HG02623 (cell line): Measurements from ENCODE around the gene TRMT6.

Source experiments
- ATAC-seq: cut with Tn5 transposase; IDR thresholded peaks from one replicate; pipeline ENCODE4 v1.9.1; 2021; ENCODE audit warnings: moderate library complexity; ENCODE audit not compliant: unreplicated experiment

TRMT6 gene

DNA sequence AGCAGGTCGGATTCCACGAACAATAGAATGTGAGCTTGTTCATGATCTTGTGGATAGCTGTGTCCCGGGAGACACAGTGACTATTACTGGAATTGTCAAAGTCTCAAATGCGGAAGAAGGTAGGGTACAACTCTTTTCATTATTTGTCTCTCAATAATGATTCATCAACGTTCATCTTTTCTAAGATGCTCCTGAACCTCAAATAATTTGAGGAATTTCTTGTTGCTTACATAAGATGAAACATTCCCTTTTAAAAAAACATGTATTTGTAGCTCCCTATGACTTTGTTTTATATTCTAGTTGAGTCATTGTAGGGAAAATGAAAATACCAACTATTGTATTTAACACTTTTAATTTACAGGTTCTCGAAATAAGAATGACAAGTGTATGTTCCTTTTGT, 17.1 kb upstream of the TRMT6 start:
- no peak for ATAC-seq

DNA sequence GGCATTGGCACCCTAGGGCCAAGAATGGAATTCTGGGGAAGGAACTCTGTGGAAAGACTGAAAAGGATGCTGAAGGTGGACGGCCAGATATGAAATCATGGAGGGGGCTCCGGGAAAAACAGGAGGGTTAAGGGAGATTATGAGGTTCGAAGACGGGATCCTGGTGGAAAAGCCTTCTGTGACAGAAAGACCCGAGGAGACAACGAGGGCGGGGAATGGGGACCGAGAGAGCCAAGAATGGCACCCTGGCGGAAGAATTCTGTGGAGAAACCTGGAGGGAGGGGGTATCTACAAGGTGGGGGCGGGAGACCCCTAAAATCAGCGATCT, 426 bp downstream of the TRMT6 start:
- ATAC-seq = no peak

DNA sequence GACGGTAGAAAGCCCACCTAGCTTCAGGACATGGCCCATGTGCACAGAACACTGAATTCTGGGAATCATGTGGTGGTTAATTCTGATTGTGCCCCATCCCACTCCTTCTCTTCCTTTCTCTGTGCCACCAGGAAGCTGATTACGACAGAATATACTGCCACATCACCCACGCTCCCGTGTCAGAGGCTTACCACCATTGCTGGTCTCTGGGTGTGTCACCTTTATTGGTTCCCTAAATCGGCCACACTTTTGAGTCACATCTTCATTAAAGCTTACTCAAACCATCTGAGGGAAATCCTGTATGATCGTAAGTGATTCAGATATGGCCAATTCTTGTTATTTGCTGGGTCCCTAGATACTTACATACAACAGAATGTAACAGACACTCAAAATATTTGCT, 3.1 kb downstream of the TRMT6 start:
- no peak for ATAC-seq

DNA sequence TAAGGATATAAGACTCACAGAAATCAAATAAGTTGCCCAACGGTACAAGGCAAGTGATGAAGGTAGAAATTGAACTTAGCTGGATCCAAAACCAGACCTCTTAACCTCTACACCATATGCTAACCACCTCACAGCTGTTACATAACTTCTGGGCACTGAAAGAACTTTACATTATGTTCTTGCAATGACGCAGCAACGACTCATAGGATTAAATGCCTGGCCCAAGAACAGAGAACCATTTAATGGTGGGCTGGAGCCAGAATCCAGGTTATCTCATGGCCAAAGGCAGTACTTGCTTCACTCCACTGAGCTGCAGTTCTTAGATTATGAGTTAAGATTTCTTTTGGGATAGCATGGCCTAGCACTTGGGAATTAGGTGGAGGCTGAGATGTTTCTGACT, 4.4 kb downstream of the TRMT6 start:
- no peak for ATAC-seq

DNA sequence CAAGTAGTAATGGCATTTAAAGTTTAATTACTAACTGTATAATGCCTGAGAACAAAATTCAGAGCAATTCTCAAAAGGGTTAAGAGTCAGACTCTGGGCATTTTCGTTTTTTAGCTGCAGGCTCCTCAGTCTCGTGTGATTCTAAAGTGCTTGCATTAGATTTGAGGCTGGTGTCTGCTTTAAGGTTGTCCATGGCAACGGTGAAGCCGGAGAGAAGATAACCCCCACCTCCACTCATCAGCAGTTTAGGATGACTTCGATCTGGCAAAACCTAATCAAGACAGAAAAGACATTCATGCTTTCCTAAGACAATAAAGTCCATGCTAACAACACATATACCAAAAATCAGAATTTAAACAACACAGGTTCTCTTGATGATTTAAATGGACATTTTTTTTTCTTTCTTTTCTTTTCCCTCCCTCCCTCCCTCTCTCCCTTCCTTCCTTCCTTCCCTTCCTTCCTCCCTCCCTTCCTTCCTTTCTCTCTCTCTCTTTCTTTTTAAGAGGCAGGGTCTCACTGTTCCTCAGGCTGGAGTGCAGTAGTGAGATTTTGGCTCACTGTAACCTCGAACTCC, 11.8 kb downstream of the TRMT6 start:
- ATAC-seq = no peak

DNA sequence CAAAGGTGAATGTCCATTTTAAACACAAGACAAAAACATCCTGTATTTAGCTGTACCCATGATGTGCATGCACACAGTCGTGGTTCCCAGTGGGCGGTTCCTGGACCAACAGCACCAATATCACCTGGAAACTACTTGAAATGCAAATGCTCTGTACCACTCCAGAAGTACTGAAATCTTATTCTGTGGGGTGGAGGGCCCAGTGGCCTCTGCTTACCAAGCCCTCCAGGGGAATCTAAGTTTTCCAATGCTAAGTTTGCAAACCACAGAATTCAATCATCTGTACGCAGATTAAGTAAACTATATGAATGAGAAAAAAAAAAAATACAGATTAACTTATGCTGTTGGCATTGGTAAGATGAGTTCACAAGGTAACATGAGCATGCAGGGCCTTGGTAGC, 14.1 kb downstream of the TRMT6 start:
- ATAC-seq = no peak

DNA sequence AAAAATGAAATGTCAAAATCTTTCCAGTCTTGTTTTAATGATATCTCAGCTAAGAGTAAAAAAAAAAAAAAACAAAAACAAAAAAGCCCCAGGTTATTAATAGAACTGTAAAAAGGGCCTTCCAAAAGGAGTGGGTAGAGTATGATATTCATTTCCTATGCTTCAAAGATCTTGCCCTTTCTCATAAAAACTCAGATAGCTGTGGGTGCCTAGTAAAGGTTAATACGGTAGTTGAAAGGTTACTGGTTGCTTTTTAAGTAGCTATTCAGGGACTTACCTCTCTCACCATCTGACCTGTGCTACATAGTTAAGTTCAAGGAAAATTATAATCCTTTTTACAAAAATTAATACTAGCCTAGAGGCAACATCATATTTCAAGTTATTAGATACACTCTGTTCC, 14.9 kb downstream of the TRMT6 start:
- no peak for ATAC-seq

DNA sequence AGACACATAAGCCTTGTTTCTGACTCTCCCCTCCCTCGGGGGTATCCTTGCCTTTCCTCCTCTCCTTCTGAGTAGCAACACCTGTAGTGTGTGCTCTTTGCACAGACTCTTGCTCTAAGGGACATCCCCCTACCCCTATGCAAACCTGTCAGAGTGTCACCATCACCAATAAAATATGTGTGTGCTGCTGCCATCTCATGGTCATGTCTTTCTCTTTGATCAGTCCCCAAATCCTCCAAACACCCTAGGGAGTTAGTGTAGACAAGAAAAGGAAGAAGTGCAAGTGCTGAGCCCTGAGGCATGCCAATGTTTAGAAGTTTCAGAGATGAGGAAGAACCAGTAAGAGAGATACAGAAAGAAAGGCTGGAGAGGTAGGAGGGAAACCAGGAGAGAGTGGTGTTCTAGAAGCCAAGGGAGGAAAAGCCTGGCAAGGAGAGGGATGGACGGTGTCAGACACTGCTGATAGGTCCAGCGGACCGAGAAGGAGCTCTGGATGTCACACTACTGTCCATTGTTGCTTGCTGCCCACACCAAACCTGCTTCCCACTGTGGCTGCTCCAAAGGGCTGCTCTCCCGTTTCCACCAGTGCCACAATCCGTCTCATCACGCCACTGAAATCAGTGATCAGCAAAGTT, 16.4 kb downstream of the TRMT6 start:
- ATAC-seq = no peak

DNA sequence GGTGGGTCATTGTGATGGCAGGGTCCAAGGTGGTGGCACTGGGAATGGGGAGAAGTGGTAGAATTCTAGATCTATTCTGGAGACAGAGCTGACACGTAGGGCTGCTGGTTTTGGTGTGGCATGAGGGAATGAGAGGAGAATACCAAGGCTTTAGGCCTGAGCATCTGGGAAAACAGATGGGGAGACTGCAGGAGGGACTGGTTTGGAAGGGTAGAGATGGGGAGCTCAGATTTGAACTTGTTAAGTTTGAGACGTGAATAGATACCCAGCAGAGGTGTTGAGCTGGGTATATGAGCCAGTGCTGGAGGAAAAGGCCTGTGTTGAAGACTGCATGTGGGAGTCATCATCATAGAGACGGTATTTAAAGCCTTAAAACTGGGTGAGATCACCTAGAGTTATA, 17.5 kb downstream of the TRMT6 start:
- no peak for ATAC-seq

DNA sequence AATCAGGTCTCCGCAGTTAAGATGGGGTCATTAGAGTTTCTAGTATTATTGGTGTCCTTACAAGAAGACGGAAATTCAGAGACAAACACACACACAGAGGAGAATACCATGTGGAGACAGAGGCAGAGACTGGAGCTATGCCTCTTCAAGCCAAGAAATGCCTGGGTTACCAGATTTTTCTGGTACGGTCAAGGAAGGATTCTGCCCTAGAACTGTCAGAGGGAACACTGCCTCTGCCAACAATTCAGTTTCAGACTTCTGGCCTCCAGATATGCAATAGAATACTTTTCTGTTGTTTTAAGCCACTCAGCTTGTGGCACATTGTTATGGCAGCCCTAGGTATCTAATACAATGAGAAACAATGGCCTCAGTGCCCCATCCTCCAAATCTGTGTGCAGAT, 18.9 kb downstream of the TRMT6 start:
- no peak for ATAC-seq

DNA sequence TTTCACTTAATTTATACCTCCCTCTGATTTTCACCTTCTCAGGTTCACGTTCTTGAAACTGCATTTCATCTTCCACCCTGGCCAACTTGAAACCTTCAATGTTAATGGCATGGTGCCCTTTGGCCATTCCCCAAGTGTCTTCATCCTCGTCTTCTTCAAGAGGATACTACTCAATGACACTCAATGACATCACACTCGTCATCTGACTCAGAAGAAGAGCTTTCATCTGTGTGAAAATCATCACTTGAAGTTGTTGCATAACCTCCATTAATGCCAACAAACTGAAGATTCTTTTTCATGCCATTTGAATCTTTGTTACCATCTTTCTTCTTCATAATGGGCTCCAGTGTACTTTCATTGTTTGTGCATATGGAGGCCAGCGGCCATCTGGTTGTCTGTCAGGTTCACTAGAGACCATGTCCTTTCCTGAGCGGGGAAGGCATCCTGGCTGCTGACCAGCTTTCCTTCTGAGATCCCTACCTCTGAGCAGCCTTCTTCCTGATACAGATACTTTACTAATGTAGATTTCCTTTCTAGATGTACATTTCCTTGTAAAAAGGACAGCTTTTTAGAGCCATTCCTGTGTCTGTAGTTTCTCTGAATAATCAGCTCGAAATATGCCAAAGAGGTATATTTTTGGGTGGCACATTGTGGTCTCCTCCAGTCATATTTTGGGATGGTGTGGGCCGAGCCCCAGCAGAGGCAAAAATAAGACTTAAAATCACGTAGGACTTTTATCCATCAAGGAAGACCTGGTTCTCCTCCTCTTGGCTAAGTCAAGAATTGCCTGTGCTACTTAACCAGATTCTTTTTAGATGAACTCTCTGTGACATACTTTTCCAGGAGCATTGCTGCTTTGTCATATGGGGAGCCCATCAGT, 21.3 kb downstream of the TRMT6 start:
- no peak for ATAC-seq

DNA sequence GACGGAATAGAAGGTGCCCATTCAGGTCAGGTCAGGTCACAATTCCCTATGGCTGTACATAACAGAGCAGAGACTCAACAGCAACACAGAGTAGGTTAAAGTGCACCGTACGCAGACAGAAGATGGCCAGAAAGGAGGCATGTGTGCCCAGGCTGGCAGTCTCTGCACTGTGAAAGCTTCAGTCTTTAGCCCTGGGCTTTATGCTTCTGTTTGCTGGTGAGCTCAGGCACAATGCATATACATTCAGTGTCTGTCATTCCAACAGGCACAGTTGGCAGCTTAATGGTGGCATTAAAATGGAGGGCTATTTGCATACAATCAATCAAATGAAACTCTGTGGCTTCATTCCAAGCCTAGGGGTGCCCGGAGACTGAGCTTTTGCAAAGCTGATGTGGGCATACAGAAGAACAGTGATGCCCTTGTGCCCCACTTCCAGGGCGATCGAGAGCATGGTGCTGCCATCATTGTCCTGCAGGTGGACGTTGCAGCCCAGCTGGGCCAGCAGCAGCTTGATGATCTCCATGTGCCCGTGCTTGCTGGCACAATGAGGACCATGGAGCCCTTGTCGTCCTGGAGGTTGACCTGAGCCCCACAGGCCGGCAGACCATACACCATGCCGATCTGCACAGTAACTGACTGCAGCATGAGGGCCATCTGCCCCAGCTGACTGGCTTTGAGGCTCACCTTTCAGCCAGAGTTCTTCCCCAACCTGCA, 22.4 kb downstream of the TRMT6 start:
- no peak for ATAC-seq

DNA sequence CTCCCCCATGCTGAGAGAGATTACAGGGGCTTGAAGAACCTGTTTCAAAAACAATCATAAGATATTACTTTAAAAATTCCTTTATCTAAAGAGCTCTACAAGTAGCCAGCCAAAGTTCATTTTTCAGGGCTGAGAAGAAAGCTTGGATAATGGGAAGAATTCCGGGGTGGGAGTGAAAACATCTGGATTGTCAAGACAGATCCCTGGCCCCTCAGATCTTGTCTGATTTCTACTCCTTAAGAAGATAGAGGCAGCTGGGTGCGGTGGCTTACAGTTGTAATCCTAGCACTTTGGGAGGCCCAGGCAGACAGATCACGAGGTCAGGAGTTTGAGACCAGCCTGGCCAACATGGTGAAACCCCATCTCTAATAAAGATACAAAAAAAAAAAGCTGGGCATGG, 24.8 kb downstream of the TRMT6 start:
- ATAC-seq = no peak

DNA sequence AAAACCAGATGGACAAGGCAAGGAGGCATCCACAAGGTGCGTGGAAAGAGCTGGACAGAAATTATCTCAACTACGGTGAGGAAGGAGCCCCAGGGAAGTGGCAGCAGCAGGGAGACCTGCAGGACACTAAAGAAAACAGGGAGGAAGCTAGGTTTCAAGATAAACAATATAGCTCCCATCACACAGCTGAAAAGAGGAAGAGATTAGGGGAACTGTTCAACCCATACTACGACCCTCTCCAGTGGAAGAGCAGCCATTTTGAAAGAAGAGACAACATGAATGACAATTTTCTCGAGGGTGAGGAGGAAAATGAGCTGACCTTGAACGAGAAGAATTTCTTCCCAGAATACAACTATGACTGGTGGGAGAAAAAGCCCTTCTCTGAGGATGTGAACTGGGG, 26.8 kb downstream of the TRMT6 start:
- no peak for ATAC-seq

DNA sequence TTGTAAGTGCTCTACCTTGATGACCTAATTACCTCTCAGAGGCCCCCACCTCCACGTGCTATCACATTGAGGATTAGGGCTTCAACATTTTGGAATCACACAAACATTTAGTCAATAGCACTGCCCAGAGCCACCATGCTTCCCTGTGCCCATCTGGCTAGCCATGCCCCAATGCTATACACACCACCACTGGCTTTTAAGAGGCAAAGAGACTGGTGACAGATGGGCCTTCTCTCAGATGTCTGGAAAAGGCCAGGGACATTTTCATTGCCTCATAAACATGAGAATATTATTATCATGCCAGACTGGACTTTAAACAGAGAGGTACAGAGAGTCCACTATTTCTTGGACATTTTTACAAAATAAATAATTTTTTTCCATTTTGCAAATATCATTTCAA, 29.8 kb downstream of the TRMT6 start:
- ATAC-seq = no peak

DNA sequence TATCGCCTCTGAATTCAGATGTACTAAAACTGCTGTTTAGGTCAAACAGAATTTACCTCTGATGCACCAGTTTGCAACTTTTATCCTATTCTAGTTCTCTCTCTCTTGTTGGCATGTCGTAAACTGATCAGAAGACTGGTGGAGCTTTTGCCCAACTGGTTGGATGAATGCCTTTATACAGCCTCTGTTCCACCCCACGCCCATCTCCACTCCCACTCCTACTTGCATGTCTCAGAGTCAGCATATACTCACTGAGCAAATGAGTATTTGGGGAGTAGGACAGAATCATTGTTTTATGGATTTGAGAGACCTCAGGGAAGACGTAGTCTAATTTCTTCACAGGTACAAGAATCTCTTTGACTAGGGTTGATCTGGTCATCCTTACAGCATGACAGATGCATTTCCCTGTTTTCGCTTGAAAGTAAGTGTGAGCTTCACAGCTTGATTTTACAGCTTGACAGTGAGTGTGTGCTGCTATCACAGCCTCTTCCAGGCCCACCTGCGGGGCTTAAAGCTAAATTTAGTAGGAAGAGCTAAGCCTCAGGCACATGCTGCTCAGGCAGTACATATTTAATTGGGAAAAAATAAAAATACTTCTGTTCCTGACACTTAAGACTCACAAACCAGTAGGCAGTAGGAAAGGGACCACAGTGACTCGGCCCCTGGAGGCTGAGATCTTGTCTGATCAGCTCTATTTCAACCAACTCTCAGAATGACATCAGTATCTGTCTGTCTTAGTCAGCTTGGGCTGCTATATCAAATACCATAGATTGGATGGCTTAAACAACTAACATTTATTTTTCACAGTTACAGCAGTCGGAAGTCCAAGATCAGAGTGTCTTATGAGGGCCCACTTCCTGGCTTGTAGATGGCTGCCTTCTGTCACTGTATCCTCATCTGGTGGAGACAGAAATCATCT, 30.4 kb downstream of the TRMT6 start:
- no peak for ATAC-seq

DNA sequence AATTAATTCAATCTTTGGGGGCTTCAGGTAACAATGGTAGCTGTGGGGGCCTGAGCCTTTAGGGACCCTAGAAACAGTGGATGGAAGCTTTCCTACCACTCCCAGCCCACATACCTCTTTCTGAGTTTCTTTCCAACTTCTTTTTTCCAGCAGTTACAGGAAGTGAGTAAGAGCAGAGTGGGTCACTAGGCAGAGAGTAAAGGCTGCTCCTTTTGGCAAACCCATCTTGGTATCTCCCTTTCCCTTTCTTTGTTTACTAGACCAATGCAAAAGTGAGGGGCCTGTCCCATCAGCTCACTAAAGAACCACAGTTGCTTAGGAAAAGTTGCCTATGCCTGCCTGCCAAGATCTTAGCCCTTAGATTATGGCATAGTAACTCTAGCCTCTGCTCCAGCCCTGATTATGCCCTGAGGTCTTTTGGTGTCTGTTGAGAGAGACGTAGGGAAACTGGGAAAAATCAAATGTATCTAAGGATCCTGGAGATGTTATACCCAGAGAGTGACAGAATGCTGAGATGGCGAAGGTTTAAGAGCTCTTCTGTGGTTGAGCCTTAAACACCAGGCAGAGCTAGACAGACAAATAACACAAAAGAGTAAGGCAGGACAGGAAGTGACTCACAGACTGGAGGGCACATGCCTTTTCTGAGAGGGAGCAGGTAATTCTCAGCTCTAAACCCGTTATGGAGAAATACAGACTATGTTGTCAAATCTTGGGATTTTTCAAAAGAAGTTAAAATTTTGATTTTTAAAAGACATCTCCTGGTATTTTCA, 31.3 kb downstream of the TRMT6 start:
- no peak for ATAC-seq

DNA sequence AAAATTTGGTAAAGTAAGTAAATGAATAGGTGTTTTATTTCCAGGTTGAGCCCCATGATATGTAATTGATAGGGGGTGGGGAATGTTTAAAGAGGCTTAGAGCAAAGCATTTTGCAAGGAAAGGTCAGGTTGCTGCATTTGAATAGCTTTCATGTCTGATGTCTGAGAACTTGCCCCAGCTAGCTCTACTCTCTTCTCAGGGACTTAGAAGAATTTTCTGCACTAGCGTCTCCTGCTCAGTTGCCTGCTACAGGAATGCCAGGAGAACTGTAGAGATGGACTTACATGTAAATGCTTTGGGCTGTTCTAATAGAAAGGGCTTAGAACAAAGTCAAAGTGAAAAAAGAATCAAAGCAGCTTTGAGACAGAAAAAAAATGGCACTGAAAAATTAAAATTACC, 35.5 kb downstream of the TRMT6 start:
- no peak for ATAC-seq

DNA sequence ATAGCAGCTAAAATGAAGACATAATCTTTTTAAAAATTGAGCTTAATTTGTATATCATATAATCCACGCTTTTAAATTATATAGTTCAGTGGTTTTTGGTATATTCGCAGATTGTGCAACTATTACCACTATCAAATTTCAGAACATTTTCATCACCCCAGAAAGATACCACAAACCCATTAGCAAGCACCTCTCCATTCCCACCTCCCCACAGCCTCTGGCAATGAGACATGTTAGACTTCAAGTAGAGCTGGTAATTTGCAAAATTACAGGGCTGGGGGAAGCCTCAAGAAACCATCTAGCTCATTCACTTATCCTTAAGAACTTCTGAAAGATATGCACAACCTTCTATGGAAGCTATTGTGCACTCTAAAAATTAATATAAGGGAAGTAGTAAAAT, 37.2 kb downstream of the TRMT6 start:
- ATAC-seq = no peak

DNA sequence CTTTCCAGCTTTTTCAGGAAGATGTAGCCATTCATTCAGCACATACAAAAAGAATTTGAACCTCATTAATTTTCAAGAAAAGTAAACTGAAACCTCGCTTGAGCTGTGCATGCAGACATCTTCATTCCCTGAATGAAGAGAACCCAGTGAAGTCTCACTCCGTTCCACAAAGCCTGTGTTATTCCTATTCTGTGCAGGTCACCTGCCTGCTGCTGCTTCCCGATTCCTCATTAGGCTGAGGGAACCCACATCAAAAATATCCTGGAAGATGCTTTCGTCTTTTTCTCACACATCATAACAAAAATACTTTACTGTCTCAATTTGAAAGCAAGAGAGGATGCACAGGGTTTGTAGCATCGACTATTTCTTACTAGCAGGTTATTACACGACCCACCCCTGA, 40.1 kb downstream of the TRMT6 start:
- no peak for ATAC-seq
